ENCODE measurements around the gene SMIM13.

SMIM13 gene

DNA sequence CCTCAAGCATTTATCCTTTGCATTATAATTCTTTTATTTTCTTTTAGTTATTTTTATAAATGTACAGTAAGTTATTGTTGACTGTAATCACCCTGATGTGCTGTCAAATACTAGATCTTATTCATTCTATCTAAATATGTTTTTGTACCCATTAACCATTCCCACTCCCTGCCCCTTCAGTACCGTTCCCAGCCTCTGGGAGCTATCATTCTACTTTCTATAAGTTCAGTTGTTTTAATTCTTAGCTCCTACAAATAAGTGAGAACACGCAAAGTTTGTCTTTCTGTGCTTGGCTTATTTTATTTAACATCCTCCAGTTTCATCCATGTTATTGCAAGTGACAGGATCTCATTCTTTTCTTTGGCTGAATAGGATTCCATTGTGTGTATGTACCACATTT, 30.3 kb downstream of the SMIM13 start:
- Histone ChIP-seq H3K9me3 (ENCODE audit: insufficient read depth, low read length, severe bottlenecking) (no peaks in the 10 kb centered on the region), H3K4me2 (ENCODE audit: insufficient read depth, low read length) (no peak overlapping the region), H3K27me3 (ENCODE audit: insufficient read depth, low read length, poor library complexity) (no peaks in the 10 kb centered on the region), H3K36me3 (ENCODE audit: insufficient read depth, low read length) (no peaks in the 10 kb centered on the region; the same call in 1 of the 2 replicates), H4K20me1 (ENCODE audit: insufficient read depth, low read length) (peaks cover 54% of the 10 kb centered on the region), H3K79me2 (ENCODE audit: insufficient read depth, low read length) (peaks cover 85% of the 10 kb centered on the region), H2AFZ (ENCODE audit: low read depth, low read length) (no peak overlapping the region), H3K4me1 (ENCODE audit: insufficient read depth, low read length) (no peaks in the 10 kb centered on the region), H3K27ac (ENCODE audit: low read length) (no peak overlapping the region), H3K4me3 (ENCODE audit: low read depth in 1 of 2, low read length in 2 of 2) (no peak overlapping the region), H3K9ac (ENCODE audit: low read depth, low read length) (no peak overlapping the region)
- DNase-seq, result no peak
- no peak for TF ChIP-seq EZH2 (IDR thresholded peaks at IDR 0.05; ENCODE audit: borderline replicate concordance, low read depth, low read length, severe bottlenecking)
- TF ChIP-seq CTCF (IDR thresholded peaks at IDR 0.05; ENCODE audit: borderline replicate concordance, extremely low read depth, low read length, poor library complexity, severe bottlenecking), result peak; percentile 15
- ATAC-seq (ENCODE audit: insufficient read depth, low read depth), result no peak

DNA sequence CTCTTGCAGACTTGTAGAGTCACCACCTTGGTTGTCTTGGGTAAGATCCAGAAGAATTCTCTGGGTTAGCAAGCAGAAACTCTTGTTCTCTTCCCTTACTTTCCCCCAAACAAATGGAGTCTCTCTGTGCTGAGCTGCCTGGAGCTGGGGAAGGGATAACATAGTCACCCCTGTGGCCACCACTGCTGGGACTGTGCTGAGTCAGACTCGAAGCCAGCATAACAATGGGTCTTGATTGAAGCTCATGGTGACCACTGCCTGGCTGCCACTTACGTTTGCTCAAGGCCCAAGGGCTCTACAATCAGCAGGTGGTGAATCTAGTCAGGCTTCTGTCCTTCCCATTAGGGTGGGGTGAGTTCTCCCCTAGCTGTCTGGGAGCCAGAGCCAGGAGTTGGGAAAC, 33.2 kb downstream of the SMIM13 start:
- Histone ChIP-seq H3K4me1 (ENCODE audit: insufficient read depth, low read length) (no peaks in the 10 kb centered on the region), H3K27ac (ENCODE audit: low read length) (no peak overlapping the region), H3K4me2 (ENCODE audit: insufficient read depth, low read length) (no peak overlapping the region), H2AFZ (ENCODE audit: low read depth, low read length) (no peak overlapping the region), H3K9me3 (ENCODE audit: insufficient read depth, low read length, severe bottlenecking) (no peaks in the 10 kb centered on the region), H4K20me1 (ENCODE audit: insufficient read depth, low read length) (peaks cover 43% of the 10 kb centered on the region), H3K9ac (ENCODE audit: low read depth, low read length) (no peak overlapping the region), H3K4me3 (ENCODE audit: low read depth in 1 of 2, low read length in 2 of 2) (no peak overlapping the region), H3K27me3 (ENCODE audit: insufficient read depth, low read length, poor library complexity) (no peaks in the 10 kb centered on the region), H3K36me3 (ENCODE audit: insufficient read depth, low read length) (no peaks in the 10 kb centered on the region; the same call in 1 of the 2 replicates), H3K79me2 (ENCODE audit: insufficient read depth, low read length) (peaks cover 85% of the 10 kb centered on the region)
- TF ChIP-seq EZH2 (IDR thresholded peaks at IDR 0.05; ENCODE audit: borderline replicate concordance, low read depth, low read length, severe bottlenecking) (no peak), CTCF (IDR thresholded peaks at IDR 0.05; ENCODE audit: borderline replicate concordance, extremely low read depth, low read length, poor library complexity, severe bottlenecking) (no peak)
- no peak for ATAC-seq (ENCODE audit: insufficient read depth, low read depth)
- no peak for DNase-seq

DNA sequence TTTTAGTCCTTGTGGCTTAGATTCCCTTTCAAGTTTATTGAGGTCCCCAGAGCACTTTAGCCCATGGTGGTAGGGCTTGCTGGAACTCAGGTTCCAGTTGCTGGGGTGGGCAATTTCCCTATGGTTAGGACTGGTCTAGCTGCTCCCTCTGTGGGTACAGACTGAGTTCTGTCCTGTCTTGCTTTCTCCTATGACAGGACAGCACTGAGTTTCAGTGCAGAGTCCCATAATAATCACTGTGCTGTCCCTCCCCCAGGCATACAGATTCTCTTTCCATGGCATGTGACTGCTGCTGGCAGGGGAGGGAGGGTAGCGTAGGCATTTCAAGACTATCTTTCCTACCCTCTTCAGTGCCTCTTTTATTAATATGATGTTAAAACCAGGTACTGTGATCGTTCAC, 35.0 kb downstream of the SMIM13 start:
- no peak for TF ChIP-seq EZH2 (IDR thresholded peaks at IDR 0.05; ENCODE audit: borderline replicate concordance, low read depth, low read length, severe bottlenecking)
- TF ChIP-seq CTCF (IDR thresholded peaks at IDR 0.05; ENCODE audit: borderline replicate concordance, extremely low read depth, low read length, poor library complexity, severe bottlenecking), result no peak
- Histone ChIP-seq H3K4me1 (ENCODE audit: insufficient read depth, low read length) (no peaks in the 10 kb centered on the region), H3K9ac (ENCODE audit: low read depth, low read length) (no peak overlapping the region), H3K27me3 (ENCODE audit: insufficient read depth, low read length, poor library complexity) (no peaks in the 10 kb centered on the region), H3K4me2 (ENCODE audit: insufficient read depth, low read length) (no peak overlapping the region), H3K9me3 (ENCODE audit: insufficient read depth, low read length, severe bottlenecking) (no peaks in the 10 kb centered on the region), H2AFZ (ENCODE audit: low read depth, low read length) (no peak overlapping the region), H3K27ac (ENCODE audit: low read length) (no peak overlapping the region), H4K20me1 (ENCODE audit: insufficient read depth, low read length) (peaks cover 42% of the 10 kb centered on the region), H3K79me2 (ENCODE audit: insufficient read depth, low read length) (peaks cover 75% of the 10 kb centered on the region), H3K36me3 (ENCODE audit: insufficient read depth, low read length) (no peaks in the 10 kb centered on the region; the same call in 1 of the 2 replicates), H3K4me3 (ENCODE audit: low read depth in 1 of 2, low read length in 2 of 2) (no peak overlapping the region)
- ATAC-seq (ENCODE audit: insufficient read depth, low read depth) (no peak), DNase-seq (no peak)
